A673 (cell line): Measurements from ENCODE around the gene NRF1. TPM values are rescaled to one million over a fixed set of nuclear protein-coding genes. Genes with fewer than 3 reads are reported as not detected.

Source experiments
- BruUV-seq: library from RNA; stranded (reverse); fragments of 400-500 nt; replicated peaks from 2 replicates; lab custom pipeline; 2021; lab: Mats Ljungman, UMichigan
- CTCF ChIA-PET: fragments of 300-600 bp; sonication (Branson Sonifier 250); formaldehyde crosslinking; loops from one replicate; lab custom pipeline; 2022; ENCODE audit warnings: antibody characterized with exemption; lab: Charles Lee
- POLR2A ChIA-PET: fragments of 300-600 bp; sonication (Branson Sonifier 250); formaldehyde crosslinking; loops from one replicate; lab custom pipeline; 2022; ENCODE audit warnings: antibody characterized with exemption; ENCODE audit not compliant: low non-redundant PET; lab: Charles Lee
- DNase-seq: peaks from one replicate; pipeline ENCODE4 v3.0.0-alpha.2; 2015; ENCODE audit warnings: low spot score
- H3K27ac ChIP-seq: fragments of 200-600 bp; sonication (generic); 2 replicates; pipeline ENCODE4 v1.5.1; 2016; ENCODE audit warnings: mixed run types, low read depth, mild to moderate bottlenecking, mixed read lengths, antibody characterized with exemption, low read length; ENCODE audit not compliant: poor library complexity, severe bottlenecking
- H3K27me3 ChIP-seq: fragments of 200-600 bp; sonication (generic); replicated peaks from 2 replicates; pipeline ENCODE4 v1.6.1; 2017; ENCODE audit warnings: mixed run types, low read depth, mild to moderate bottlenecking, mixed read lengths, antibody characterized with exemption, low read length; ENCODE audit not compliant: insufficient read depth, poor library complexity
- H3K36me3 ChIP-seq: fragments of 200-600 bp; sonication (generic); 2 replicates; pipeline ENCODE4 v1.6.1; 2016; ENCODE audit warnings: mixed run types, mild to moderate bottlenecking, mixed read lengths, antibody characterized with exemption, low read length; ENCODE audit not compliant: insufficient read depth, poor library complexity, severe bottlenecking
- H3K4me1 ChIP-seq: fragments of 200-600 bp; sonication (generic); 2 replicates; pipeline ENCODE4 v1.6.1; 2017; ENCODE audit warnings: mixed run types, mild to moderate bottlenecking, mixed read lengths, antibody characterized with exemption, low read length; ENCODE audit not compliant: insufficient read depth, poor library complexity, severe bottlenecking
- H3K4me3 ChIP-seq: fragments of 200-600 bp; sonication (generic); 2 replicates; pipeline ENCODE4 v1.5.1; 2016; ENCODE audit warnings: low read depth, mixed run types, mild to moderate bottlenecking, mixed read lengths, low read length; ENCODE audit not compliant: poor library complexity, severe bottlenecking
- H3K9me3 ChIP-seq: fragments of 200-600 bp; sonication (generic); 2 replicates; pipeline ENCODE4 v1.6.1; 2016; ENCODE audit warnings: mixed run types, low read depth, mild to moderate bottlenecking, mixed read lengths, antibody characterized with exemption, low read length; ENCODE audit not compliant: poor library complexity, severe bottlenecking
- CTCF ChIP-seq: fragments of 300-800, 200-600 bp; sonication (generic); conservative IDR thresholded peaks from 2 replicates; pipeline ENCODE4 v1.5.1; 2017; ENCODE audit warnings: low read depth, mild to moderate bottlenecking, antibody characterized with exemption, low read length, moderate library complexity, mixed read lengths
- EZH2 ChIP-seq: fragments of 200-600 bp; sonication (generic); IDR thresholded peaks from 2 replicates; pipeline ENCODE4 v1.6.1; 2017; ENCODE audit warnings: borderline replicate concordance, low read depth, mild to moderate bottlenecking, mixed read lengths, antibody characterized with exemption, low read length; ENCODE audit not compliant: poor library complexity, severe bottlenecking
- intact Hi-C: fragments of 100-400 bp; cut with micrococcal nuclease; formaldehyde crosslinking; loops from one replicate; pipeline ENCODE4 v1.10.0; 2022; ENCODE audit not compliant: unreplicated experiment
- total RNA-seq: library from RNA; stranded (reverse); gene quantifications from 2 replicates; pipeline ENCODE4 v1.2.3, GENCODE V29; 2021

Gene NRF1
- total RNA-seq, 1 experiment from 2014 or later, result 30.2 TPM

GRCh38 chr7:129684777-129685176 lies 73.3 kb downstream of the NRF1 start:
- TF ChIP-seq EZH2, result no peak
- no peak for TF ChIP-seq CTCF
- BruUV-seq, result no TSS peak
- Histone ChIP-seq H3K4me3 (no peak overlapping the region), H3K4me1 (no peaks in the 10 kb centered on the region), H3K9me3 (no peaks in the 10 kb centered on the region), H3K36me3 (no peaks in the 10 kb centered on the region), H3K27me3 (no peaks in the 10 kb centered on the region), H3K27ac (no peak overlapping the region)
- ChIA-PET POLR2A (no interaction called here), CTCF (no interaction called here)
- intact Hi-C loops, result no loop called here
- DNase-seq, result no peak

- BruUV-seq, result no TSS peak
- H3K27ac ChIP-seq, result no peak overlapping the region
- H3K4me3 ChIP-seq, result no peak overlapping the region
- intact Hi-C loops, result no loop called here
- CTCF ChIA-PET, result no interaction called here
- no peak for DNase-seq
- H3K9me3 ChIP-seq, result no peaks in the 10 kb centered on the region
- POLR2A ChIA-PET, result no interaction called here
- TF ChIP-seq EZH2 (no peak), CTCF (no peak)
- H3K4me1 ChIP-seq, result no peaks in the 10 kb centered on the region
- no peaks in the 10 kb centered on the region for H3K27me3 ChIP-seq
- no peaks in the 10 kb centered on the region for H3K36me3 ChIP-seq
Observed at GRCh38 chr7:129686063-129686462, 74.5 kb downstream of the NRF1 start.

GRCh38 chr7:129688503-129689222 lies 77.1 kb downstream of the NRF1 start:
- Histone ChIP-seq H3K4me1 (no peaks in the 10 kb centered on the region), H3K9me3 (no peaks in the 10 kb centered on the region), H3K27ac (no peak overlapping the region), H3K36me3 (peaks cover 4% of the 10 kb centered on the region), H3K4me3 (no peak overlapping the region), H3K27me3 (no peaks in the 10 kb centered on the region)
- POLR2A ChIA-PET, result no interaction called here
- DNase-seq, result no peak
- intact Hi-C loops, result no loop called here
- no peak for TF ChIP-seq EZH2
- TF ChIP-seq CTCF, result no peak
- BruUV-seq, result no TSS peak
- CTCF ChIA-PET, result no interaction called here
